Neural cell (in vitro differentiated cells): Measurements from ENCODE around the gene PPEF2. TPM values are rescaled to one million over a fixed set of nuclear protein-coding genes. Genes with fewer than 3 reads are reported as not detected.

ENCODE experiments used
- H2AFZ ChIP-seq: fragments of 200-600, 300-800 bp; sonication (generic), shearing (Covaris generic); 2 replicates; pipeline ENCODE4 v1.6.0; 2014; ENCODE audit warnings: low read depth, mild to moderate bottlenecking, antibody characterized with exemption, low read length, moderate library complexity
- H3F3A ChIP-seq: fragments of 200-600 bp; shearing (Covaris generic); 2 replicates; pipeline ENCODE4 v1.6.1; 2016; ENCODE audit warnings: mild to moderate bottlenecking, moderate library complexity, mixed read lengths, antibody characterized with exemption, low read length; ENCODE audit not compliant: insufficient read depth, poor library complexity, severe bottlenecking
- H3K27ac ChIP-seq: fragments of 200-600, 300-800 bp; sonication (generic), shearing (Covaris generic); 2 replicates; pipeline ENCODE4 v1.5.1; 2014; ENCODE audit warnings: mild to moderate bottlenecking, low read length, moderate library complexity
- H3K27me3 ChIP-seq: fragments of 300-800, 200-600 bp; sonication (generic), shearing (Covaris generic); 2 replicates; pipeline ENCODE4 v1.6.0; 2014; ENCODE audit warnings: mild to moderate bottlenecking, low read depth, low read length, moderate library complexity; ENCODE audit not compliant: insufficient read depth
- H3K36me3 ChIP-seq: fragments of 300-800, 200-600 bp; sonication (generic), shearing (Covaris generic); 2 replicates; pipeline ENCODE4 v1.5.1; 2014; ENCODE audit warnings: mild to moderate bottlenecking, antibody characterized with exemption, low read length, moderate library complexity; ENCODE audit not compliant: insufficient read depth
- H3K4me2 ChIP-seq: fragments of 300-800, 200-600 bp; sonication (generic), shearing (Covaris generic); 2 replicates; pipeline ENCODE4 v1.6.0; 2014; ENCODE audit warnings: mild to moderate bottlenecking, low read length
- H3K4me3 ChIP-seq: fragments of 300-800, 200-600 bp; sonication (generic), shearing (Covaris generic); 2 replicates; pipeline ENCODE4 v1.5.1; 2014; ENCODE audit warnings: mild to moderate bottlenecking, low read length, moderate library complexity
- H3K79me2 ChIP-seq: fragments of 200-600 bp; shearing (Covaris generic); replicated peaks from 2 replicates; pipeline ENCODE4 v1.6.0; 2014; ENCODE audit warnings: mild to moderate bottlenecking, low read length, moderate library complexity; ENCODE audit not compliant: insufficient read depth
- H3K9ac ChIP-seq: fragments of 300-800, 200-600 bp; sonication (generic), shearing (Covaris generic); 2 replicates; pipeline ENCODE4 v1.6.1; 2016; ENCODE audit warnings: mild to moderate bottlenecking, low read length, mixed read lengths
- H3K9me2 ChIP-seq: fragments of 200-600 bp; shearing (Covaris generic); 2 replicates; pipeline ENCODE4 v1.6.1; 2016; ENCODE audit warnings: mild to moderate bottlenecking, low read length, mixed read lengths; ENCODE audit not compliant: insufficient read depth
- H3K9me3 ChIP-seq: fragments of 200-600, 300-800 bp; sonication (generic), shearing (Covaris generic); 2 replicates; pipeline ENCODE4 v1.6.1; 2016; ENCODE audit warnings: mild to moderate bottlenecking, mixed run types, low read length, moderate library complexity, mixed read lengths
- H4K20me1 ChIP-seq: fragments of 200-600 bp; shearing (Covaris generic); 2 replicates; pipeline ENCODE4 v1.6.1; 2016; ENCODE audit warnings: mild to moderate bottlenecking, mixed run types; ENCODE audit not compliant: insufficient read depth
- EP300 ChIP-seq: fragments of 450-650 bp; conservative IDR thresholded peaks from 2 replicates; pipeline ENCODE4 v1.6.1; 2014; ENCODE audit warnings: antibody characterized with exemption, mild to moderate bottlenecking, moderate library complexity; ENCODE audit not compliant: poor library complexity, severe bottlenecking
- EZH2 ChIP-seq: fragments of 200-600, 300-800 bp; shearing (Covaris generic), sonication (generic); IDR thresholded peaks from 2 replicates; pipeline ENCODE4 v1.6.1; 2014; ENCODE audit warnings: antibody characterized with exemption, low read length, borderline replicate concordance, mild to moderate bottlenecking; ENCODE audit not compliant: insufficient read depth, poor library complexity, severe bottlenecking
- MXI1 ChIP-seq: fragments of 450-650 bp; conservative IDR thresholded peaks from 2 replicates; pipeline ENCODE4 v1.6.1; 2014; ENCODE audit warnings: antibody characterized with exemption, mild to moderate bottlenecking; ENCODE audit not compliant: poor library complexity, severe bottlenecking
- POLR2AphosphoS5 ChIP-seq: IDR thresholded peaks from 2 replicates; pipeline ENCODE4 v1.6.1; 2012
- RAD21 ChIP-seq: fragments of 450-650 bp; conservative IDR thresholded peaks from 2 replicates; pipeline ENCODE4 v1.6.1; 2014; ENCODE audit warnings: antibody characterized with exemption, mild to moderate bottlenecking, moderate library complexity
- SMC3 ChIP-seq: fragments of 450-650 bp; conservative IDR thresholded peaks from 2 replicates; pipeline ENCODE4 v1.6.1; 2014; ENCODE audit warnings: antibody characterized with exemption, mild to moderate bottlenecking, moderate library complexity; ENCODE audit not compliant: poor library complexity
- TAF1 ChIP-seq: IDR thresholded peaks from 2 replicates; pipeline ENCODE4 v1.6.1; 2012; ENCODE audit warnings: low read depth
- polyA plus RNA-seq: library from polyadenylated mRNA; depleted of rRNA; stranded (reverse); fragments of >200 nt; gene quantifications from 2 replicates; pipeline ENCODE4 v1.2.3, GENCODE V29; 2014
- TF ChIP-seq, protein P1 (sequence below): IDR thresholded peaks from 2 replicates; pipeline ENCODE4 v1.6.1; 2012; ENCODE audit warnings: borderline replicate concordance
- TF ChIP-seq, protein P2 (sequence below): fragments of 450-650 bp; IDR thresholded peaks from 2 replicates; pipeline ENCODE4 v1.5.1; 2014; ENCODE audit warnings: antibody characterized with exemption, mild to moderate bottlenecking, moderate library complexity; ENCODE audit not compliant: poor library complexity, severe bottlenecking

Gene PPEF2
- polyA plus RNA-seq, 1 donor from 2014 or later = 0.28 TPM

GRCh38 chr4:75823812-75824211 lies 78.4 kb downstream of the PPEF2 start:
- Histone ChIP-seq H3K9ac (no peak overlapping the region), H3K4me3 (no peak overlapping the region), H3K36me3 (no peaks in the 10 kb centered on the region), H3K79me2 (no peaks in the 10 kb centered on the region), H2AFZ (no peak overlapping the region), H3K9me2 (no peaks in the 10 kb centered on the region), H3F3A (no peaks in the 10 kb centered on the region), H3K27ac (no peak overlapping the region), H3K27me3 (no peaks in the 10 kb centered on the region), H3K9me3 (no peaks in the 10 kb centered on the region), H4K20me1 (no peaks in the 10 kb centered on the region), H3K4me2 (no peak overlapping the region)
- TF ChIP-seq EZH2 (no peak), SMC3 (no peak), TAF1 (no peak), RAD21 (no peak)
- TF ChIP-seq, protein P1, sequence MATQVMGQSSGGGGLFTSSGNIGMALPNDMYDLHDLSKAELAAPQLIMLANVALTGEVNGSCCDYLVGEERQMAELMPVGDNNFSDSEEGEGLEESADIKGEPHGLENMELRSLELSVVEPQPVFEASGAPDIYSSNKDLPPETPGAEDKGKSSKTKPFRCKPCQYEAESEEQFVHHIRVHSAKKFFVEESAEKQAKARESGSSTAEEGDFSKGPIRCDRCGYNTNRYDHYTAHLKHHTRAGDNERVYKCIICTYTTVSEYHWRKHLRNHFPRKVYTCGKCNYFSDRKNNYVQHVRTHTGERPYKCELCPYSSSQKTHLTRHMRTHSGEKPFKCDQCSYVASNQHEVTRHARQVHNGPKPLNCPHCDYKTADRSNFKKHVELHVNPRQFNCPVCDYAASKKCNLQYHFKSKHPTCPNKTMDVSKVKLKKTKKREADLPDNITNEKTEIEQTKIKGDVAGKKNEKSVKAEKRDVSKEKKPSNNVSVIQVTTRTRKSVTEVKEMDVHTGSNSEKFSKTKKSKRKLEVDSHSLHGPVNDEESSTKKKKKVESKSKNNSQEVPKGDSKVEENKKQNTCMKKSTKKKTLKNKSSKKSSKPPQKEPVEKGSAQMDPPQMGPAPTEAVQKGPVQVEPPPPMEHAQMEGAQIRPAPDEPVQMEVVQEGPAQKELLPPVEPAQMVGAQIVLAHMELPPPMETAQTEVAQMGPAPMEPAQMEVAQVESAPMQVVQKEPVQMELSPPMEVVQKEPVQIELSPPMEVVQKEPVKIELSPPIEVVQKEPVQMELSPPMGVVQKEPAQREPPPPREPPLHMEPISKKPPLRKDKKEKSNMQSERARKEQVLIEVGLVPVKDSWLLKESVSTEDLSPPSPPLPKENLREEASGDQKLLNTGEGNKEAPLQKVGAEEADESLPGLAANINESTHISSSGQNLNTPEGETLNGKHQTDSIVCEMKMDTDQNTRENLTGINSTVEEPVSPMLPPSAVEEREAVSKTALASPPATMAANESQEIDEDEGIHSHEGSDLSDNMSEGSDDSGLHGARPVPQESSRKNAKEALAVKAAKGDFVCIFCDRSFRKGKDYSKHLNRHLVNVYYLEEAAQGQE = no peak

DNA sequence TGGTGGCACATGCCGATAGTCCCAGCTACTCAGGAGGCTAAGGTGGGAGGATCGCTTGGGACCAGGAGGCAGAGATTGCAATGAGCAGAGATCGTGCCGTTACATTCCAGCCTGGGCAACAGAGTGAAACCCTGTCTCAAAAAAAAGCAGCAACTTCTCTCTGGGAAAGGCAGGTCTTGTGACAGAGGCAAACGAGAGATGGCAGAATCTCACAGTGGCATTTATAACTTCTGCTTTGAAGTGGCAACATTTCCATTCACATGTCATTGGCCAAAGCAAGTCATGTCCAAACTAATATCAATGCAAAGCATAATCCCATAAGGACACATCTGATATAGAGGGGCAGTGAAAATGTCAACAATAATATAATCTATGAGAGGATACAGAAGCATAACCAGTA lies 79.8 kb downstream of the PPEF2 start:
- no peak overlapping the region for H3K9ac ChIP-seq
- H2AFZ ChIP-seq = no peak overlapping the region
- H3K9me3 ChIP-seq = no peaks in the 10 kb centered on the region
- no peaks in the 10 kb centered on the region for H3F3A ChIP-seq
- no peak overlapping the region for H3K27ac ChIP-seq
- H3K79me2 ChIP-seq = no peaks in the 10 kb centered on the region
- no peak overlapping the region for H3K4me3 ChIP-seq
- no peaks in the 10 kb centered on the region for H3K36me3 ChIP-seq
- TF ChIP-seq, protein P1 = no peak
- TF ChIP-seq, protein P2, sequence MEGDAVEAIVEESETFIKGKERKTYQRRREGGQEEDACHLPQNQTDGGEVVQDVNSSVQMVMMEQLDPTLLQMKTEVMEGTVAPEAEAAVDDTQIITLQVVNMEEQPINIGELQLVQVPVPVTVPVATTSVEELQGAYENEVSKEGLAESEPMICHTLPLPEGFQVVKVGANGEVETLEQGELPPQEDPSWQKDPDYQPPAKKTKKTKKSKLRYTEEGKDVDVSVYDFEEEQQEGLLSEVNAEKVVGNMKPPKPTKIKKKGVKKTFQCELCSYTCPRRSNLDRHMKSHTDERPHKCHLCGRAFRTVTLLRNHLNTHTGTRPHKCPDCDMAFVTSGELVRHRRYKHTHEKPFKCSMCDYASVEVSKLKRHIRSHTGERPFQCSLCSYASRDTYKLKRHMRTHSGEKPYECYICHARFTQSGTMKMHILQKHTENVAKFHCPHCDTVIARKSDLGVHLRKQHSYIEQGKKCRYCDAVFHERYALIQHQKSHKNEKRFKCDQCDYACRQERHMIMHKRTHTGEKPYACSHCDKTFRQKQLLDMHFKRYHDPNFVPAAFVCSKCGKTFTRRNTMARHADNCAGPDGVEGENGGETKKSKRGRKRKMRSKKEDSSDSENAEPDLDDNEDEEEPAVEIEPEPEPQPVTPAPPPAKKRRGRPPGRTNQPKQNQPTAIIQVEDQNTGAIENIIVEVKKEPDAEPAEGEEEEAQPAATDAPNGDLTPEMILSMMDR = no peak
- no peak for TF ChIP-seq EZH2
- TF ChIP-seq MXI1 = no peak
- TF ChIP-seq SMC3 = no peak
- no peak for TF ChIP-seq RAD21
- no peak for TF ChIP-seq TAF1
- no peak for TF ChIP-seq POLR2AphosphoS5
- no peak for TF ChIP-seq EP300
- no peaks in the 10 kb centered on the region for H4K20me1 ChIP-seq
- no peaks in the 10 kb centered on the region for H3K9me2 ChIP-seq
- H3K27me3 ChIP-seq = no peaks in the 10 kb centered on the region
- no peak overlapping the region for H3K4me2 ChIP-seq
